PC-3 (cell line): Measurements from ENCODE around the gene SCN1A. TPM values are rescaled to one million over a fixed set of nuclear protein-coding genes. Genes with fewer than 3 reads are reported as not detected.
A peak's percentile ranks its signal among the peaks of the same experiment; 100 is the strongest.

ENCODE experiments used
- ATAC-seq: fragments of 200-7000 bp; cut with Tn5 transposase; 2 replicates; pipeline ENCODE4 v1.9.1; 2020; ENCODE audit warnings: mild to moderate bottlenecking, moderate library complexity
- BruUV-seq: library from RNA; stranded (reverse); fragments of 400-500 nt; replicated peaks from 2 replicates; lab custom pipeline; 2021; lab: Mats Ljungman, UMichigan
- CTCF ChIA-PET: fragments of 300-600 bp; sonication (Branson Sonifier 250); formaldehyde crosslinking; loops from one replicate; lab custom pipeline; 2022; ENCODE audit warnings: antibody characterized with exemption; lab: Charles Lee
- POLR2A ChIA-PET: fragments of 300-600 bp; sonication (Branson Sonifier 250); formaldehyde crosslinking; loops from one replicate; lab custom pipeline; 2022; ENCODE audit warnings: antibody characterized with exemption; ENCODE audit not compliant: unreplicated experiment; lab: Charles Lee
- DNase-seq: peaks from one replicate; pipeline ENCODE4 v3.0.0-alpha.2; 2015
- H2AFZ ChIP-seq: fragments of 300-600 bp; sonication (generic); 2 replicates; pipeline ENCODE4 v1.6.0; 2016; ENCODE audit warnings: antibody characterized with exemption, low read length
- H3F3A ChIP-seq: fragments of 300-600 bp; sonication (generic); one replicate; pipeline ENCODE4 v1.6.0; 2017; ENCODE audit warnings: antibody characterized with exemption, low read length, control low read depth, mild to moderate bottlenecking; ENCODE audit not compliant: unreplicated experiment
- H3K27ac ChIP-seq: fragments of 300-600 bp; sonication (generic); 2 replicates; pipeline ENCODE4 v1.5.1; 2016; ENCODE audit warnings: mild to moderate bottlenecking, low read length
- H3K27me3 ChIP-seq: fragments of 300-600 bp; sonication (generic); 2 replicates; pipeline ENCODE4 v1.6.1; 2016; ENCODE audit warnings: low read length, mixed read lengths
- H3K36me3 ChIP-seq: fragments of 300-600 bp; sonication (generic); 2 replicates; pipeline ENCODE4 v1.6.1; 2016; ENCODE audit warnings: low read depth, mixed run types, low read length, mixed read lengths
- H3K4me1 ChIP-seq: fragments of 300-600 bp; sonication (generic); 2 replicates; pipeline ENCODE4 v1.5.1; 2016; ENCODE audit warnings: low read length; ENCODE audit not compliant: insufficient read depth
- H3K4me2 ChIP-seq: fragments of 300-600 bp; sonication (generic); 2 replicates; pipeline ENCODE4 v1.6.0; 2016; ENCODE audit warnings: low read length
- H3K4me3 ChIP-seq: fragments of 300-600 bp; sonication (generic); 2 replicates; pipeline ENCODE4 v1.5.1; 2016; ENCODE audit warnings: mild to moderate bottlenecking, low read length, mixed read lengths
- H3K79me2 ChIP-seq: fragments of 300-600 bp; sonication (generic); 2 replicates; pipeline ENCODE4 v1.6.1; 2017; ENCODE audit warnings: low read length, mixed read lengths
- H3K9ac ChIP-seq: fragments of 300-600 bp; sonication (generic); 2 replicates; pipeline ENCODE4 v1.6.0; 2016; ENCODE audit warnings: mild to moderate bottlenecking, low read length
- H3K9me2 ChIP-seq: fragments of 300-600 bp; sonication (generic); replicated peaks from 2 replicates; pipeline ENCODE4 v1.6.1; 2016; ENCODE audit warnings: mixed run types, low read length, mixed read lengths
- H3K9me3 ChIP-seq: fragments of 300-600 bp; sonication (generic); 2 replicates; pipeline ENCODE4 v1.6.1; 2016; ENCODE audit warnings: low read length, mixed read lengths
- H4K20me1 ChIP-seq: fragments of 300-600 bp; sonication (generic); 2 replicates; pipeline ENCODE4 v1.6.1; 2016; ENCODE audit warnings: low read length, mixed read lengths
- EZH2 ChIP-seq: fragments of 300-600 bp; sonication (generic); IDR thresholded peaks from one replicate; pipeline ENCODE4 v1.6.1; 2017; ENCODE audit warnings: antibody characterized with exemption, mild to moderate bottlenecking, low read length; ENCODE audit not compliant: unreplicated experiment
- EZH2phosphoT487 ChIP-seq: fragments of 300-600 bp; sonication (generic); IDR thresholded peaks from 2 replicates; pipeline ENCODE4 v1.6.1; 2018; ENCODE audit warnings: mild to moderate bottlenecking, antibody characterized with exemption, low read length, borderline replicate concordance
- intact Hi-C: fragments of 100-400 bp; cut with micrococcal nuclease; formaldehyde crosslinking; loops from 2 replicates; pipeline ENCODE4 v1.9.0; 2023
- total RNA-seq: library from RNA; depleted of rRNA; stranded (reverse); fragments of >200 nt; gene quantifications from 2 replicates; pipeline ENCODE4 v1.2.3, GENCODE V29; 2014
- TF ChIP-seq, protein P1 (sequence below): fragments of 300-600 bp; sonication (generic); conservative IDR thresholded peaks from 2 replicates; pipeline ENCODE4 v1.5.1; 2017; ENCODE audit warnings: antibody characterized with exemption, low read depth, mild to moderate bottlenecking, low read length

SCN1A gene
- total RNA-seq, 1 experiment from 2014 or later = 0.04 TPM

DNA sequence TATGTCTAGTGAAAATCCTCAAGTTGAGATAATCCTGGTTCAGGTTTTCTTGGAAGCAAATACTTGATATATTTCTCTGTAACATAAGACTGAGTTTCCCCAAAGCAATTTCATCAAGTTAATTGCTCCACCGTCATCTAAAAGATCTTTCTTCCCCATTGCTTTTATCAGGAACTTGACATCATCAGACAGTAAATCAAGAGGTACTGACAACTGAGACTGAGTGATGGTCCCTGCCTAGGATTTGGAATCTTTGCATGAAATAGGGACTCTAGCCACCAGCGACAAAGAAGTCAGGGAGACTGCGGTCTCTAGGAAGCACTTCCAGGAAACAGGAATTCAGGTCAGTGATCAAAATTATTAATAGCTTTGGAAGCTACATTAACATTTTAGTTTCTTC is 43.4 kb upstream of the SCN1A start:
- POLR2A ChIA-PET = no interaction called here
- no peaks in the 10 kb centered on the region for H3K79me2 ChIP-seq
- BruUV-seq = no TSS peak
- H3K9me3 ChIP-seq = no peaks in the 10 kb centered on the region
- TF ChIP-seq EZH2 (no peak), EZH2phosphoT487 (no peak)
- TF ChIP-seq, protein P1, sequence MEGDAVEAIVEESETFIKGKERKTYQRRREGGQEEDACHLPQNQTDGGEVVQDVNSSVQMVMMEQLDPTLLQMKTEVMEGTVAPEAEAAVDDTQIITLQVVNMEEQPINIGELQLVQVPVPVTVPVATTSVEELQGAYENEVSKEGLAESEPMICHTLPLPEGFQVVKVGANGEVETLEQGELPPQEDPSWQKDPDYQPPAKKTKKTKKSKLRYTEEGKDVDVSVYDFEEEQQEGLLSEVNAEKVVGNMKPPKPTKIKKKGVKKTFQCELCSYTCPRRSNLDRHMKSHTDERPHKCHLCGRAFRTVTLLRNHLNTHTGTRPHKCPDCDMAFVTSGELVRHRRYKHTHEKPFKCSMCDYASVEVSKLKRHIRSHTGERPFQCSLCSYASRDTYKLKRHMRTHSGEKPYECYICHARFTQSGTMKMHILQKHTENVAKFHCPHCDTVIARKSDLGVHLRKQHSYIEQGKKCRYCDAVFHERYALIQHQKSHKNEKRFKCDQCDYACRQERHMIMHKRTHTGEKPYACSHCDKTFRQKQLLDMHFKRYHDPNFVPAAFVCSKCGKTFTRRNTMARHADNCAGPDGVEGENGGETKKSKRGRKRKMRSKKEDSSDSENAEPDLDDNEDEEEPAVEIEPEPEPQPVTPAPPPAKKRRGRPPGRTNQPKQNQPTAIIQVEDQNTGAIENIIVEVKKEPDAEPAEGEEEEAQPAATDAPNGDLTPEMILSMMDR = no peak
- no peak overlapping the region for H3K4me2 ChIP-seq
- H3K9me2 ChIP-seq = no peaks in the 10 kb centered on the region
- no peaks in the 10 kb centered on the region for H3K36me3 ChIP-seq
- H3K4me3 ChIP-seq = no peak overlapping the region
- no peaks in the 10 kb centered on the region for H3F3A ChIP-seq
- no peaks in the 10 kb centered on the region for H3K4me1 ChIP-seq
- no peaks in the 10 kb centered on the region for H3K27me3 ChIP-seq
- no peak for ATAC-seq
- no peaks in the 10 kb centered on the region for H4K20me1 ChIP-seq
- H3K9ac ChIP-seq = no peak overlapping the region
- DNase-seq = no peak
- CTCF ChIA-PET = no interaction called here
- H2AFZ ChIP-seq = no peak overlapping the region
- intact Hi-C loops = no loop called here
- no peak overlapping the region for H3K27ac ChIP-seq

DNA sequence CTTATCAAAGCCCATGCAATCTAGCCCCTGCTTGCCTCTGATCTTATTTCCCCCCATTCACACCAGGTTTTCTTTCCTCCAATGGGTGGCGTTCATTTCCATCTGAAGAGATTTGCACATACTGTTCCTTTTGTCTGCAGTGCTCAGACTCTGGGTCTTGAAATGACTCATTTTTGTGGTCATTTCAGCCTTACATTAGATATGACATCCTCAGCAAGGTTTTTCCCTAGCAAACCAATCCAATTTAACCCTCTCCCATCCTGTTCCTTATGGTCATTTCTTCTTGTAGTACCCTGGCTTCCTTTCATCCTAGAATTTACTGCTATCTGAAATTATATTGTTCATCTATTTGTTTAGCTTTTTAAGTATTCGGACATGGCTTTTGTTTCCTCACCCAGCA is 42.5 kb upstream of the SCN1A start:
- ChIA-PET POLR2A (no interaction called here), CTCF (no interaction called here)
- Histone ChIP-seq H4K20me1 (no peaks in the 10 kb centered on the region), H3K4me1 (no peaks in the 10 kb centered on the region), H3K79me2 (no peaks in the 10 kb centered on the region), H3F3A (no peaks in the 10 kb centered on the region), H3K9me2 (no peaks in the 10 kb centered on the region), H3K36me3 (no peaks in the 10 kb centered on the region), H3K9me3 (no peaks in the 10 kb centered on the region), H3K27ac (no peak overlapping the region), H3K9ac (no peak overlapping the region), H3K4me2 (no peak overlapping the region), H2AFZ (no peak overlapping the region), H3K27me3 (0 out of 2 replicates have a peak, but pooled peaks cover 4% of the 10 kb centered on the region), H3K4me3 (no peak overlapping the region)
- peak; percentile 60; the same call in 1 of the 2 replicates for ATAC-seq
- TF ChIP-seq EZH2 = no peak
- TF ChIP-seq, protein P1 = no peak
- no peak for TF ChIP-seq EZH2phosphoT487
- intact Hi-C loops = no loop called here
- DNase-seq = peak; percentile 61
- no TSS peak for BruUV-seq

DNA sequence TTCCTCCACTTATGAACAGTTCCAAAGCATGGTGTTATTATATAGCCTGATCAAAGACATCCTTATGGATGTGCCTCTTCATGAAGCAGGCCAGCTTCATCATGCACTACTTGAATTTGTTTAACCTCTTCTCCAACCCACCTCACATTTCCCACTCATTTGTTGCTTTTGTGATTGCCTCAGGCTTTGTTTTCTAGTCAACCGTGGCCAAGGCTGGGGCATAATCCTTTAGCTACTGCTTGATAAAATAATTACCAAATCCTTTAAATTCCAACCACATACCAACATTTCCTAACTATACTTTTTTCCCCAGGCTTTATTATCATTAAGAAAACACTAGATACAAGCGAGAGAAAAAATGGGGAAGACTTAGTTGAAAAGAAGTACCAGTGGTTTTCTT is 39.6 kb upstream of the SCN1A start:
- intact Hi-C loops = no loop called here
- POLR2A ChIA-PET = no interaction called here

More for the DNA sequence above, 39.6 kb upstream of the SCN1A start:
- DNase-seq (no peak), ATAC-seq (no peak)
- no peaks in the 10 kb centered on the region for H3K4me1 ChIP-seq
- no TSS peak for BruUV-seq
- H3K9ac ChIP-seq = no peak overlapping the region
- no peaks in the 10 kb centered on the region for H4K20me1 ChIP-seq
- H3K4me2 ChIP-seq = no peak overlapping the region
- H3K4me3 ChIP-seq = no peak overlapping the region
- no peaks in the 10 kb centered on the region for H3K79me2 ChIP-seq
- no peak overlapping the region for H2AFZ ChIP-seq
- H3F3A ChIP-seq = no peaks in the 10 kb centered on the region
- H3K36me3 ChIP-seq = no peaks in the 10 kb centered on the region
- no peaks in the 10 kb centered on the region for H3K9me2 ChIP-seq
- no peak overlapping the region for H3K27ac ChIP-seq
- H3K9me3 ChIP-seq = no peaks in the 10 kb centered on the region
- CTCF ChIA-PET = no interaction called here
- H3K27me3 ChIP-seq = 0 out of 2 replicates have a peak, but pooled peaks cover 4% of the 10 kb centered on the region
- TF ChIP-seq, protein P1 = no peak
- TF ChIP-seq EZH2 = no peak
- TF ChIP-seq EZH2phosphoT487 = no peak
